Type B pancreatic cell (in vitro differentiated cells): ENCODE data around the gene INF2. TPM values are rescaled to one million over a fixed set of nuclear protein-coding genes. Genes with fewer than 3 reads are reported as not detected.
"Not testable (repeated sequence)": the region's sequence is repeated elsewhere in the genome, so short reads cannot be mapped to it uniquely, and the experiment has no call there.

Experiments
- DNase-seq: peaks from one replicate; pipeline ENCODE4 v3.0.0; 2021; ENCODE audit warnings: mixed read lengths; ENCODE audit not compliant: unreplicated experiment; ENCODE audit errors: extremely low spot score
- H3K27ac Mint-ChIP-seq: 2 replicates; pipeline ENCODE4 v1.8.0; 2021; ENCODE audit warnings: mild to moderate bottlenecking, mixed read lengths
- H3K27me3 Mint-ChIP-seq: 2 replicates; pipeline ENCODE4 v1.8.0; 2021; ENCODE audit warnings: mixed read lengths
- H3K36me3 Mint-ChIP-seq: 2 replicates; pipeline ENCODE4 v1.8.0; 2021; ENCODE audit warnings: mixed read lengths
- H3K4me1 Mint-ChIP-seq: one replicate; pipeline ENCODE4 v1.8.0; 2021; ENCODE audit warnings: mixed read lengths; ENCODE audit not compliant: unreplicated experiment
- H3K4me3 Mint-ChIP-seq: 2 replicates; pipeline ENCODE4 v1.8.0; 2021; ENCODE audit warnings: mild to moderate bottlenecking, mixed read lengths
- H3K9me3 Mint-ChIP-seq: 2 replicates; pipeline ENCODE4 v1.8.0; 2021; ENCODE audit warnings: mixed read lengths
- CTCF ChIP-seq: fragments of 200-600 bp; sonication (generic); conservative IDR thresholded peaks from 2 replicates; pipeline ENCODE4 v1.5.0; 2021; ENCODE audit warnings: antibody characterized with exemption, mild to moderate bottlenecking
- total RNA-seq: library from RNA; stranded (reverse); gene quantifications from 2 replicates; pipeline ENCODE4 v1.2.1, GENCODE V29; 2021; ENCODE audit warnings: low replicate concordance

INF2 gene
- total RNA-seq, 1 donor from 2014 or later: 45.6 TPM

GRCh38 chr14:104659146-104659545 is 30.3 kb upstream of the INF2 start:
- Mint-ChIP-seq H3K36me3 (no peaks in the 10 kb centered on the region), H3K9me3 (peaks cover 2% of the 10 kb centered on the region), H3K4me3 (no peak overlapping the region), H3K4me1 (peaks cover 6% of the 10 kb centered on the region), H3K27ac (no peak overlapping the region), H3K27me3 (peaks cover 3% of the 10 kb centered on the region)
- no peak for TF ChIP-seq CTCF
- DNase-seq: no peak

- Mint-ChIP-seq H3K4me1 (peaks cover 6% of the 10 kb centered on the region), H3K4me3 (no peak overlapping the region), H3K9me3 (no peaks in the 10 kb centered on the region), H3K27ac (no peak overlapping the region), H3K36me3 (no peaks in the 10 kb centered on the region), H3K27me3 (peaks cover 3% of the 10 kb centered on the region)
- DNase-seq: no peak
- TF ChIP-seq CTCF: no peak
These were observed 29.5 kb upstream of the INF2 start for GRCh38 chr14:104659764-104660523.

- no peak for TF ChIP-seq CTCF
- Mint-ChIP-seq H3K27me3 (peaks cover 3% of the 10 kb centered on the region), H3K36me3 (no peaks in the 10 kb centered on the region), H3K4me3 (no peak overlapping the region), H3K9me3 (no peaks in the 10 kb centered on the region), H3K4me1 (peaks cover 13% of the 10 kb centered on the region), H3K27ac (no peak overlapping the region)
- no peak for DNase-seq
These were observed 28.8 kb upstream of the INF2 start for GRCh38 chr14:104660597-104660996.

GRCh38 chr14:104661086-104661485 is 28.3 kb upstream of the INF2 start:
- no peak for DNase-seq
- no peak overlapping the region for H3K4me3 Mint-ChIP-seq
- TF ChIP-seq CTCF: no peak
- H3K9me3 Mint-ChIP-seq: no peaks in the 10 kb centered on the region
- no peaks in the 10 kb centered on the region for H3K36me3 Mint-ChIP-seq
- no peaks in the 10 kb centered on the region for H3K27me3 Mint-ChIP-seq
- peaks cover 17% of the 10 kb centered on the region for H3K4me1 Mint-ChIP-seq
- no peak overlapping the region for H3K27ac Mint-ChIP-seq

- not testable (repeated sequence) for H3K36me3 Mint-ChIP-seq, H3K27ac Mint-ChIP-seq, H3K4me3 Mint-ChIP-seq, H3K9me3 Mint-ChIP-seq, DNase-seq, H3K27me3 Mint-ChIP-seq
- H3K4me1 Mint-ChIP-seq: peaks cover 20% of the 10 kb centered on the region
These were observed 27.8 kb upstream of the INF2 start for GRCh38 chr14:104661528-104662157.

- not testable (repeated sequence) for DNase-seq, H3K4me3 Mint-ChIP-seq, H3K27ac Mint-ChIP-seq, H3K36me3 Mint-ChIP-seq, H3K27me3 Mint-ChIP-seq, H3K9me3 Mint-ChIP-seq
- H3K4me1 Mint-ChIP-seq: peaks cover 20% of the 10 kb centered on the region
These were observed 26.9 kb upstream of the INF2 start for GRCh38 chr14:104662472-104662871.
